Epithelial cell of umbilical artery (primary cell): ENCODE measurements around the gene PRKACA. TPM values are rescaled to one million over a fixed set of nuclear protein-coding genes. Genes with fewer than 3 reads are reported as not detected.

Experiments used
- total RNA-seq: library from RNA; depleted of rRNA; stranded (reverse); fragments of >200 nt; gene quantifications from 2 replicates; pipeline ENCODE4 v1.2.3, GENCODE V29; 2014

Gene PRKACA
- 24.5 and 35.4 TPM in 2 replicates for total RNA-seq

DNA sequence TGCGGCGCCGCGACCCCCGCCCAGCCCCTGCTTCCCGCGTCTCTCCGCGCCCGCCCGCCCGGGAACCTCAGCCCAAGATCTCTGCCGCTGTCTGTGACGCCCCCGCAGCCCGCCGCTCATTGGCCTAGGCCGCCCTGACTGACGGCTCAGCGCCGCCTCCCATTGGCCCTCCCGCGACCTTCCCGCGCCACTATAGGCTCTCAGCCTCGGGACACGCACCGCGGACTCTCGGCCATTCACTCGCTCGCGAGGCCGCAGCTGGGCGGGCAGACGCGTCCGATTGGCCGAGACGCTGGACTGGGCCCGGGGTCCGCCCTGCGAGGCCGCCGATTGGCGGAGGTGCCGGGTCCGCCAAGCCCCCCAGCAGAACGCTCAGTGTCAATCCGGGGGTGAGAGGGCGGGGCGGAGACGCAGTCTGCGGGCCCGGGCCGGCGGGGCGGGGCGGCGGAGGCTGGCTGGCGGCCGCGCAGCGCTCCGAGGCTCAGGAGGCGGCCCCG is at the start of gene PRKACA:
TSS of gene PRKACA (minus strand) at position 95 of the 497 bp plus-strand sequence. CDS start 215 bp downstream, outside the sequence.

DNA sequence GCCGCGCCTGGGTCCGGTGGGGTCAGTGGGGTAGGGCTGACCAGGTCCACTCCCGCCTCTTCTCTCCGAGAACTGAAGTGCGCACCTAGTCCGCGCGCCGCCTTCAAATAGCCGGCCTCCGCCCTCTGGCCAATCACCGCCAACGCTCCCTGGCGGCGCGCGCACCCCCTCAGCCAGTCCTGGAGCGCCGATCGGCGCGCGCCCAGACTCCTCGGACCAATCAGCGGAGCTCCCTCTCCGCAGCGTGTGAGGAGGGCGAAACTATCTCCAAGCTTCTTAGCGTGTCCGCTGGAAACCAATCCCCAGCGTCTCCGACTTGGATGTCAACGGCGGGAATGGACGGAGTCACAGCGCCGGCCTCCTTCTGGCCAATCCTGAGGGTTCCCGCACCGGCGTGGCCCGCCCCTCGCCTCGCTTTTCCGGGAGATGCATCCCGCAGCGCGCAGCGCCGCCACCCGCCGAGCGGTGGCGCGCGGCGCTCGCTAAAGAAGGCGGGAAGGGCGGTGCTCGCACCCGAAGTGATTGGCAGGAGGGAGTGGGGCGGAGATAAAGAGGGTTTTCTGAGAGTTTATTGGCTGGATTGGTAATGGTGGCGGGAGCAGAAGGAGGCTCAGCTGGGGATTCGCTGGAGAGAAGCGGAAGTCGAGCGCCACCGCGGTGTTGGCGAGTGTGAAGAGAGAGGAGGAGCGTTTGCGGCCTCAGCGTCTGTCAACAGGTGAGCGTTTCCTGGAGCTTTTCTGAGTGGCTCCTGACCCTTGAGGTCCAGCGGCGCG is 19.1 kb upstream of the PRKACA start, which contains the start of gene ASF1B:
TSS of gene ASF1B (minus strand) at position 81 of the 773 bp plus-strand sequence. CDS start 133 bp downstream, outside the sequence.

DNA sequence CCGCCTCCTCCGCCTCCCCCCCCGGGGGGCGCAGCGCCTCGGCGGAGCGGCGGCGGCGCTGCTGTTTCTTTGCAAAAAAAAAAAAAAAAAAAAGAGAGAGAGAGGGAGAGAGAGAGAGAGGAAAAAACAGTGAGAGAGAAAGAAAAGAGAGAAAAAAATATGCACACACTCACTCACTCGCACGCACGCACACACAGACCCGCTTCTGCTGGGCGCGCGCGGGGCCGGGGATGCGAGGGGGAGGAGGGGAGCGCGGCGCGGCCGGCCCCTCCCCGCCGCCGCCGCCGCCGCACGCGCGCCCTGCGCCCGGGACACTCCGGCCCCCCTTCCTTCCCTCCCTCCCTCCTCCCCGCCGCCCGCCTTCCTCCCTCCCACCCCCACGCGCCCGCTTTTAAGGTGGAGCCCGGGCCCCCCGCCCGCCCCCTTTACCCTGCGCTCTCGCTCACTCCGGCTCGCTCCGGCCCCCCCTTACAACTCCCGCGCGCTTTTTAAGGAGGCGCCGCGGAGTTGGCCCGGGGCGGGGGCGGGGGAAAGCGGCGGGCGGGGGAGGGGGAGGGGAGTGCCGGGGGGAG is 27.0 kb downstream of the PRKACA start, which contains the start of gene SAMD1:
TSS of gene SAMD1 (minus strand) at position 243 of the 572 bp plus-strand sequence.

DNA sequence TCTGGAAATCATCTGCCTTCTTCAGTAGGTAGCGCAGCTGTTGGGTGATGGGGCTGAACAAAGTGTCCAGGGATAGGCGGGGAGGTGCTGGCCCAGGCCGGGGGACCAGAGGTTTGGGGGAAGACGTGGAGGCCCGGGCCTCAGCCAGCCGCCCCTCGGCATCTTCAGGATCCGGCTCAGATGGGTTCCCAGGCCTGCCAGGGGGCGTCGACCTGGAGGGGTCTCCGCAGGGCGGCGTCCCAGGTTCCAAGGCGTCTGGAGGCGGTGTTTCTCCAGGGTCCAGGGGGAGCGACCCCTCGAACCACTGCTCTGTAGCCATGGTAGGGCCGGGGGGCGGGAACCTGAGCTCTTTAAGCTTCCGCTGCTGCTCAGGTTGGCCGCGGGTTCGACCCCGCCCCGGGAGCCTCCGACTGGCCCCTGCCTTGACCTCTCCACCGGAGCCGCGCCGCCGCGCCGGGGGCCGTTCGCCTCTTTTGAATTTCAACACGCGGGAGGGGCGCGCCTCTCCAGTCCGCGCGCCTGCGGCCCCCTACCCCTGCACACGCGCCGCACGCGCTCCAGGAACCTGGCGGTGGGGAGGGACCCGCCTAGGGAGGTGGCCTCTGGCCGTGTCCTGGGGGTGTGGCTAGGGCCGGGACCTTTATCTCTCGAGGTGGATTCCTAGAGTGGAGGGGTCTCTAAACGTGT is 32.1 kb downstream of the PRKACA start, which contains the start of gene C19orf67:
TSS of gene C19orf67 (minus strand) at position 475 of the 687 bp plus-strand sequence. CDS start at position 319, 156 bp downstream.

DNA sequence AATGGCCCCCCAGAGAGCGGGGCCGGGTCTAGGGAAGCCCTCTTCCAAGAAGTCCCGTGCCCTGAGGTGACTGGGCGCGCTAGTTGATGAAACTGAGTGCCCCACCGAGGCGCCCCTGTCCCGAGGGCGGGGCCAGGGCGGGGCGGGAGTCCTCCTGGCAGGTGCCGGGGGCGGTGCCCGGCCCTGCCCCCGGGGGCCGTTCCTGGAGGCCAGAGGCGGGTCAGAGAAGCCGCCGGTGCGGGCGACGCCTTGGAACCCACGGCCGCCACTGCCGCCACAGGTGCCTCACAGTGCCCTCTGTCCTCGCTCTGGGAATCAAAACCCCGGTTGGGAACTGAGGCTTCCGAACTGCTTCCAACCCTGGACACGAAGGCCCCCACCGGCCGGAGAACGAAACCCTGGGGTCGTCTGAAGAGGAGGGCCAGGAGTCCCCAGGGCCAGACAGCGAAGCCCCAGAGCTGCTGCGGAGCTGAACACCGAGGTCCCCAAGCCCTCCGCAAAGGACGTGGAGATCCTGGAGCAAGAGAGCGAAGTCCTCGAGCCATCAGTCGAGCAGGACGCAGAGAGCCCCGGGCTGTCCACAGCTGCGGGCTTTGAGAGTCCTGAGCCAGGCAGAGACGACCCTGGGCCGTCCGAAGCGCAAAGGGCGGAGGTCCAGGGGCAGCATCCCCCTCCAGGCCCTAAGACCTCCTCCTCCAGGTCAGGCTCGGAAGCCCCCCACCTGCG is 44.9 kb downstream of the PRKACA start, which contains the start of gene MISP3:
TSS of gene MISP3 (plus strand) at position 252 of the 726 bp plus-strand sequence. CDS start 524 bp downstream, outside the sequence.

DNA sequence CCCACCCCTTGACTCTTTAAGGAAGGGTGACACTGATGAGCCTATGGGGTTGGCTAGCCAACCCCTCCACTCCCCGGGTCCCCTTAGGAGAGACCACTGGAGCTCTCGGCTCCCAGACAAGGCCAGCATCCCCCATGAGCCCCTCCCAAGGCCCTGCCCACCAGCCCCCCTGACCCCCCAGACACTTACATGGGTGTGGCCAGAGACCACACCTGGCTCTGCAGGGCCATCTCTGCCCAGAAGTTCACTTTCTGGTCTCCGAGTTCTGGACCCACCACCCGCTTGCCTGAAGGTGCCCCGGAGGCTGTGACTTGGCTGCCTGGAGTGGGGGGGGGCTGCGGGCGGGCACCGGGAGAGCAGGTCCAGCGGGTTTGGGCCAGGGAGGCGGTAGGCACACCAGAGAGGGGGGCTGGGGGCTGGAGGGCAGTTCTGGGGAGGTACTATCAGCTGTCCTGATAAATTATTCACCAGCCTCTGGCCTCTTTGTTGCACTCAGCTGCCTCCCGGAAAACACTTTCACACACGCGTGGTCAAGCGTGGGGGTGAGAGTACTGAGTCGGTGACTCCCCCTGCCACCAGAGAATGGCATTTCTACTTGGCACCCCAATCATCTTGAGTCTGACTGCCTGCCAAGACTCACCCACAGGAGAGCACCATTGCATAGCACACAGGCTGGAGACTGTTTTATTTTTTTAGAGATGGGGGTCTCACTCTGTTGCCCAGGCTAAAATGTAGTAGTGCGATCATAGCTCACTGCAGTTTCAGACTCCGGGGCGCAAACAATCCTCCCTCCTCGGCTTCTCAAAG is 55.6 kb downstream of the PRKACA start, which contains the start of gene PALM3:
TSS of gene PALM3 (minus strand) at position 326 of the 807 bp plus-strand sequence. CDS start at position 230, 96 bp downstream.

Other genes starting within 250 kb of the PRKACA start
- gene NANOS3, start 240.6 kb downstream of the PRKACA start, total RNA-seq: 1.2 TPM in 1 of 2 replicates, not detected in the other
- 0.32 and 1.1 TPM in 2 replicates for gene BRME1, start 211.6 kb downstream of the PRKACA start, total RNA-seq
- 4.1 and 4.2 TPM in 2 replicates for gene CC2D1A, start 211.6 kb downstream of the PRKACA start, total RNA-seq
- gene PODNL1, start 179.3 kb downstream of the PRKACA start, total RNA-seq: under 0.01 TPM in 1 of 2 replicates, not detected in the other
- 9.7 and 10.2 TPM in 2 replicates for gene DCAF15, start 165.3 kb downstream of the PRKACA start, total RNA-seq
- 0.97 and 1.5 TPM in 2 replicates for gene RFX1, start 111.4 kb downstream of the PRKACA start, total RNA-seq
- not detected in 2 replicates for gene RLN3, start 89.6 kb downstream of the PRKACA start, total RNA-seq
- gene IL27RA, start 86.0 kb downstream of the PRKACA start, total RNA-seq: 12.3 and 14.0 TPM in 2 replicates
- 0.15 TPM in 1 of 2 replicates, not detected in the other for gene PALM3, start 55.7 kb downstream of the PRKACA start, total RNA-seq
- 0.61 TPM in 1 of 2 replicates, not detected in the other for gene MISP3, start 45.0 kb downstream of the PRKACA start, total RNA-seq
- not detected in 2 replicates for gene C19orf67, start 32.0 kb downstream of the PRKACA start, total RNA-seq
- 14.1 and 16.2 TPM in 2 replicates for gene SAMD1, start 27.0 kb downstream of the PRKACA start, total RNA-seq
- gene ASF1B, start 18.8 kb upstream of the PRKACA start, total RNA-seq: 17.9 TPM in 2 replicates
- 1.9 and 2.1 TPM in 2 replicates for gene ADGRL1, start 88.4 kb upstream of the PRKACA start, total RNA-seq